HG03565 (cell line): ENCODE data around the gene B3GALNT2.

ENCODE experiments used
- ATAC-seq: cut with Tn5 transposase; IDR thresholded peaks from one replicate; pipeline ENCODE4 v1.9.1; 2021; ENCODE audit warnings: mild to moderate bottlenecking, moderate library complexity; ENCODE audit not compliant: unreplicated experiment

Gene B3GALNT2

DNA sequence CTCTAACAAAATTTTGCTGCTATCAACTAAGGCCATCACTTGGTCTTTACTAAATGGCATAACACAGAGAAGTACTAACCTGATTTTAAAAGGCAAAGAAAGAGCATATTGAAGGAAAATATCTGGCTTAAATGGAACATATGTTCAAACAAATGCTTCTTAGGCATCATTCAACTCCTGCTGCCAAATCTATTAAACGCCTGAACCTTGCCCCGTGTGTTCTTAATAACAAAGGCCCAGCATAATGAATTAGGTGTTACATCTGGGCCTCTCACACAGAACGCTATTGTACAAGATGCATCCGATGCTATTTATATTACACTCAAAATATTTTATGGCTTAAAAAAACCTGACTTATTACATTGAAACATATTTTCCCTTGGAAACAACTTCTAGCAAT lies 48.4 kb downstream of the B3GALNT2 start:
- no peak for ATAC-seq

DNA sequence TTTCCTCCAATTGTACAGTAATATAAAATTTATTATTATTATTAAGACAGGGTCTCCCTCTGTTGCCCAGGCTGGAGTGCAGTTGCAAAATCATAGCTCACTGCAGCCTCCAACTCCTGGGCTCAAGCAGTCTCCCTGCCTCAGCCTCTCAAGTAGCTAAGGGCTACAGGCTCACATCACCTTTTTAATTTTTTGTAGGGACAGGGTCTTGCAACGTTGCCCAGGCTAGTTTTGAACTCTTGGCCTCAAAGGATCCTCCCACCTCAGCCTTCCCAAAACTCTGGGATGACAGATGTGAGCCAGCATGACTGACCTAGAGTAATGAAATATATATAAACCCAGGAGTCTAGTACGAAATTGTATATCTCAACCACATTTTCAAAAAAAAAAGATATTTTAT lies 49.2 kb downstream of the B3GALNT2 start:
- no peak for ATAC-seq

DNA sequence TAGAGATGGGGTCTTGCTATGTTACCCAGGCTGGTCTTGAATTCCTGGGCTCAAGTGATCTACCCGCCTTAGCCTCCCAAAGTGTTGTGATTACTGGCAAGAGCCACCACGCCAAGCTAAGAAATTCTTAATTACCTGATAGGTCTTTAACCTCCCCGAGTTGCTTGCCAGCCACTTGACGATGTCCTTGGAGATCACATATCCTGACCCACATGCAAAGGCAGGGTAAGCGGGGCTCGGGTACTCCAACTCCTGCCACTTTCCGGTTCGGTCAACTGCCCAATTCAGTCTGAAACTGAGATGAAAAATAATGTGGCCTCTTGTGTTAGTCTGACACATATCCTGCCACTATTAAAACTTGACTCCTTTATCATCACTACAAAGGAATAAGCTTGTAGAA lies 50.2 kb downstream of the B3GALNT2 start:
- no peak for ATAC-seq

DNA sequence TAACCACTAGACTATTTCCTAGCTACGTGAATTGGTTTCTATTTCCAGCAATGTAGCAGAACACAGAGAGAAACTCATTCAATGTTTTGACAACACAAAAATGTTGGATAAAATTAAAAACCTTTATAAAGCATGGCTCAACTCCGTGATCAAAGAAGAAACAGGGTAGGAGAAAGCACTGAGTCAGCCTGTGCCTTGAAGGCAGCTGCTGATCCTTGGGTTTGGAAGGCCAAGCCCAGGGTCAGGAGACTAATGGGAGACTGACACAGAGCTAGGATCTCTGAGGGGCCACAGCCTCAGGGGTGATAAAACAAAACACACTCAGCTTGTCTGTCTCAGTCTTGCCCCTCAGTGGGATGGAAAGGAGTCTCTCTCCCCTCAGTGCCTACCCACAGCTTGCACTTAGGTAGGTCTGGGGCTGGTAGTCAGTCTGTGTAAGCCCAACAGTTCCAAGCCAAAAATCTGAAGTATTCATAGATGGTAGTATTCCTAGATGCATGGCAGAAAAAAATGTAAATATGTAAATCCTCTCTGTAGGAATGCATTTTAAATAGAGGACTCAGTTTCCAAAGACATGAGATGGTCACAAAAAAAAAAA lies 53.3 kb downstream of the B3GALNT2 start:
- no peak for ATAC-seq

DNA sequence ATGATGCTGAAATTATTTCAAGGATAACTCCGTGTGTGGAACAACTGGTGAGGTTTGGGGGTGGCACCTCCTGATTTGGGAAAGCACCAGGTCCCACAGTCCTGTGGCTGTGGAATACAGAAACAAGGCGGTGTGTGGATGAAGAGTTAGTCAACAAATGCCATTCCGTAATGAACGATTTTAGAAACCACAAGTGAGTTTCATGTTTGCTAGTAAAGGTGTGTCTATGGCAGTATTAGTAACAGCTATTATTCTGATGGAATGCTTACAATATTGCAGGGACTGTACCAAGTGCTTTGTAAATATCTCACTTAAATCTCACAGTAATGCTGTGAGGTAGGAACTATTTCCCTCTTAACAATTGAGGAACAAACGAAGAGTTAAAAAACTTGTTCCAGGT lies 53.8 kb downstream of the B3GALNT2 start:
- ATAC-seq, result no peak

DNA sequence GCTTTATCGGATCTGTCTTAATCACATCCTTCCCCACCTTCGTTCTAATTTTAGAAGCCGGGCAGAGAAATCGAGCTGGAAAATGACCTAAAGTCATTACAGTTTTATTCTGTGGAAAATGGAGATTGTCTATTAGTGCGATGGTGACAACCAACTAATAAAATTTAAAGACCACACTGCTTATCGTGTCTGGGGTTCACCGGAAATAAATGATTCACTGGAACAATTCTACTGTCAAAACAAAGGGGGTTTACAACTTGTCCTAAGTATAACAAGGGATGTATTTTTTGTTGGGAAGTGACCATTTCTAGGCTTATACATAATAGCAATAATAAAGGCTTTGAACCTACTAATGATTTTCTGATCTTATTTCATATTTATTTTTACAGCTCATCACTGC lies 55.6 kb downstream of the B3GALNT2 start:
- ATAC-seq, result no peak

DNA sequence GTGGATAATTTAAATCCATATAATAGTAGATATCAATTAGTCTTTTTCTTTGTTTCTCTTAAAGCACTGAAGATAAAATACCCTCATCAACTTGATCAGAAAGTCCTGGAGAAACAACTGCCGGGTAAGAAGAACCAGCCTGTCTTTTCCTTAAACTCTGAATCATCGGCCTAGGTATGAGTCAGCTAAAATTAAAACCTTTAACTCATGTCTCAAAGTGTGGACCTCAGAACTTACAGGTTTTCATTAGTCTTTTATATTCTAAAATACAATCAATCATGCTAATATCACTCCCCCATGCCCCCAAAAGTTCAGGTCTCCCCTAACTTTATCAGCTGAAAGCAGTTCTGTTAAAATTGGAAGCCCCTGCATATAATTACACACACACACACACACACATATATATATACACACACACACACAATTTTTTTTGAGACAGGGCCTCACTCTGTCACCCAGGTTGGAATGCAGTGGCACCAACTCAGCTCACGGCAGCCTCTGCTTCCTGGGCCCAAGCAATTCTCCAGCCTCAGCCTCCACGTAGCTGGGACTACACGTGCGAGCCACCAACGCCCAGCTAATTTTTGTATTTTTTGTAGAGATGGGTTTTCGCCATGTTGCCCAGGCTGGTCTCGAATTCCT lies 61.3 kb downstream of the B3GALNT2 start:
- ATAC-seq, result no peak

DNA sequence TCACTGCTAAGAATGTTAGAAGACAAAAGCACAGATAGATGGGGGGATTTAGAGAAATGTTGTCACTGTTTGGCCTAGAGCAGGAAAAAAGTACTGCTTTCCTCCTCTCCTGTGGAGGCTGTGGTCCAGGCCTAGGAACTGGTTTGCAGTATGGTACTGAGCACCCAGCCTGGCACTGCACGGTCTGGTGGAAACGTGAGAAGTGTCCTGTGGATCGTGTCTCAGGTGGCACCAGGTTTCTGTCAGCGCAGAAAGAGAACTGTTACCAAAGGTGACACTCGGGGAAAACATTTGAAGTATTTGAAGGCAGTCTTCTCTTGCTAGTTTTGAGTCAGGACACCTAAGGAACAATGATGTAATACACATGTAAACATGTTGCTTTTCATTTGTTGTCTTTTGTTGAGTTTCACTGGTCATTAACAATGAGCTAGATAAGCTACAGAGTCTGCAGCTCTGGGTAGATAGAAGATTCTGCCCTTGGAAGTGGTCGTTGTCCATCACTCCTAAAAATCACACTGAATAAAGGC lies 63.0 kb downstream of the B3GALNT2 start:
- no peak for ATAC-seq

DNA sequence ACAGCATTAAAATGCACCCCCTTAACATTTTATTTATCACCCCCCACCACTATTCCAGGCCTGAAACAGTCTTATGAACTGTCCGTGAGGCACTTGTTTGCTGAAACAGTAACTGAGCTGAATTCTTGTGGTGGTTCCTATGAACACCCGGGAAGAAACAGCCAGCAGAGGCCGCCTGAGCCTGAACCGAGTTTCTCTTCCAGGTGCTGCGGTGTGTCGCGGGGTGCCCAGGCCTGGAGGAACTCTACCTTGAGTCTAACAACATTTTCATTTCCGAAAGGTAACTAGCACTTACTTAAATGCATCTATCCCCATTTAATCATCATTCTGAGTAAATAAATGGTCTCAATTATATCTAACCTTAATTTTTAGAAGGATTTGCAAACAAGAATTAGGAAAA lies 70.3 kb downstream of the B3GALNT2 start:
- no peak for ATAC-seq

DNA sequence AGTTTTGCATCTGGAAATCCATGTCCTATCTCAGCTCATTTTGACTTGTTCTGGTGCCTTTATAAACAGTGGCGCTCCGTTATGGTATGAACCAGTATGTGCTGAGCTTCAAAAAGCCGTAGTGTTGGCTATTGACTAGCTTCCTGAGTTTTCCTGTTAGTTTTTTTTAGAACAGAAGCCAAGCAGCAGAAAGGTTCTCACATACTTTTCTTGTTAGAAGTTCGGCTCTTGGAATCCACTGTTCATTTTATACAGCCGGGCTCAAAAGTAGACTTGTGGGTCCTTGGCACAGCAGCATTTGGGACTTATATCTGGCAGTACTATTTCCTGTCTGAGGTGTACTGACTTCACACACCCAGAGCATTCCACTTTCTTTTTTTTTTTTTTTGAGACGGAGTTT lies 73.3 kb downstream of the B3GALNT2 start:
- ATAC-seq, result no peak

DNA sequence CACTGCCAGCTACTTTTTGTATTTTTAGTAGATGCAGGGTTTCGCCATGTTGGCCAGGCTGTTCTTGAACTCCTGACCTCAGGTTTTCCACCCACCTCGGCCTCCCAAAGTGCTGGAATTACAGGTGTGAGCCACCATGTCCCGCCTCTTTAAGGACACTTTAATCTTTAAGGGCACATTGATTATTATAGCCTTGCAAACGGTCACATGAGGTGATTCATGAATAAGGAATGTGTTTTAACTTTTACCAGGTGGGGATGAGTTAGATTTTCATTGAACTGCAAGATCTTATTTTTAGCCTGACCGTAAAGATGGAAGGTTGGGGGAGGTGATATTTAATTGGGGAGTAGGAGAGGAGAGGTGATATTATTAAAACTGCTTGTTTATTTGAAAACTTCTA lies 75.1 kb downstream of the B3GALNT2 start:
- no peak for ATAC-seq

DNA sequence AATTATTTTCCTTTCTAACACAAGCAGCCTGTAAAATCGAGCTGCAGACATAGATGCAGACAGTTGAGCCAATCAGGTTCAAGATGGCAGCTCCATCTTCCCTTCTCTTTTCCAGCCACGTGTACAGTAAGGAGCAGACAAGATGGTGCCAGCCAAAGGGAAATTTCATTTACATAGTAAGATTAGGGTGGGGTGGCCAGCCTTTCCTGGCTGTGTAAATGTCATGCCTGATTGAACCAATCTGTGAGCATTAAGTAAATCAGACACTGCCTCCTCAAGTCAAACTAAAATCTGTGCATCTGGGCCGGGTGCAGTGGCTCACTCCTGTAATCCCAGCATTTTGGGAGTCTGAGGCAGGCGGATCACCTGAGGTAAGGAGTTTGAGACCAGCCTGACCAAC lies 76.8 kb downstream of the B3GALNT2 start:
- ATAC-seq, result no peak

DNA sequence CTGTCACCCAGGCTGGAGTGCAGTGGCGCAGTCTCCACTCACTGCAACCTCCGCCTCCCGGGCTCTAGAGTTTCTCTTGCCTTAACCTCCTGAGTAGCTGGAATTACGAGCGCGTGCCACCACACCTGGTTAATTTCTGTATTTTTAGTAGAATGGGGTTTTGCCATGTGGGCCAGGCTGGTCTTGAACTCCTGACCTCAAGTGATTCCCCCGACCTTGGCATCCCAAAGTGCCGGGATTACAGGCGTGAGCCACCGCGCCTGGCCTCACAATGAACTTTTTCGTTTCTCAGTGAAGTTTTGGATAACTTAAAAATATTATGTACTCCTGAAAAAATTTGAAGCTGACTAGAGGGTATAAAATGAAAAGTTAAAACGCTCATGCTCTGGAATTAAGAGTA lies 77.6 kb downstream of the B3GALNT2 start:
- ATAC-seq, result no peak

DNA sequence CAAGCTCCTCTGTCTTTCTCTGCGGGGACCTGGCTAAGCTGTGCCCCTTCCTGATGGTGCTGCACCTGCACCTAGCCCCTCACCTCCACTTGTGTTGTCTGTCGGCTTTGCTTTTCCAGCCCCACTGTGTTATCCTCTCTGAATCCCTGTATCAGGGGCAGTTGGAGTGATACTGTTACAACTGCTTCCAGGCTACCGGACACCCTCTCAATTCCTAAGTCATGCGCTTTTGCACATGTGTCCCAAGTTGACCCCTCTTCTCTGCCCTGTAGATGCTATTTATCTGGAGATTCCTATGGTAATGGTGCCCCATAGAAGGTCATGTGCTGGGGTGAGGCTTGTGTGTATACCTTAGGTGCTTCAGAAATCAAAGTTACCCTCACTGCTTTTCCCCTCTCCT lies 78.1 kb downstream of the B3GALNT2 start:
- no peak for ATAC-seq

DNA sequence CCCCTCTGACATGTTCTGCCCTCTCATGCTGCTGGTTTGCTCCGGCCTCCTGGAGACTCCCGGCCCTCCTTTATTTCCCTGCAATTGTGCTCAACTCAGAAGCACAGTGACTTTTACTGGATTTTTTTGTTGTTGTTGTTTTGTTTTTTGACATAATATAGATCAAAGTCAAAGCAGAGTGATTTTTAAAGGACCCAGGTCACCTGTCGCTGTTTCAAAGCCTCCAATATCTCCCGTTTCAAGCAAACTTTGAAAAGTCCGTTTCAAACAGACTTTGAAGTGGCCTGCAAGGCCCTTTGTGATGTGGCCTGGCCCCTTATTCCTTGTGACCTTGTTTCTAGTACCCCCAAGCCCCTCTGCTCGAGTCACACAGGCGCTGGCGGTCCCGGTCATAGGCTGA lies 78.9 kb downstream of the B3GALNT2 start:
- ATAC-seq, result no peak

DNA sequence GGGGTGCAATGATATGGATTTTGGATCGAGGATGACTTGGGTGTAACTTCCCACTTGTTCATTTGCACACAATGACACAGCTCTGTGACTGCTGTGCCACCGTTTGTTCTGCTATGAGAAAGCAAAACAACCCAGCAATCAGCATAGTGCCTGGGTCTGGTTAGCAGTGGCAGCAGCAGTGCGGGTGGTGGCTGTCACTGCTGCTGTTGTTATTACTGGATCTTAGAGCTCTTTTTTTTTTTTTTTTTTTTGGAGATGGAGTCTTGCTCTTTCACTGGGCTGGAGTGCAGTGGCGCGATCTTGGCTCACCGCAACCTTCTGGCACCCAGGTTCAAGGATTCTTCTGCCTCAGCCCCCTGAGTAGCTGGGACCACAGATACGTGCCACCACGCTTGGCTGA lies 80.2 kb downstream of the B3GALNT2 start:
- no peak for ATAC-seq

DNA sequence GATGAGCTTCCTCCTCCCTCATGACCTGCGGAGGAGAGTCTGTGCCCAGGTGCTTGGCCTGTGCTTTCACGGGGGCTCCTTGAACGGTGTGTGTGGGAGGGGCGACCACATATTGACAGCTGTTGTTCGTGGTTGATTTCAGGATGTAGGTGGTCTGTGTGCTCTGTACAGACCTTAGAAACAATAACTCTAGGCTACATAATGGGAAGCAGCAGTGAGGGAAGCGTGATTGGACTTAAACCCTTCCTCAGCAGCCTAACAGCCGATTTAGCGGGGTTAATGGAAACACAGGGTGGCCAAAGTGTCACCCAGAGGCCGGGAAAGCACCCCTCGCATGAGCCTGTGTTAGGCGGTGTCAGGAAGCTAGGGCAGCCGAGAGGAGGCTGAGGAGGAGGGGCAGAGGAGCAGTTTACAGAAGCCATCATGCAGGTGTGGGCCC lies 81.0 kb downstream of the B3GALNT2 start:
- ATAC-seq, result no peak

DNA sequence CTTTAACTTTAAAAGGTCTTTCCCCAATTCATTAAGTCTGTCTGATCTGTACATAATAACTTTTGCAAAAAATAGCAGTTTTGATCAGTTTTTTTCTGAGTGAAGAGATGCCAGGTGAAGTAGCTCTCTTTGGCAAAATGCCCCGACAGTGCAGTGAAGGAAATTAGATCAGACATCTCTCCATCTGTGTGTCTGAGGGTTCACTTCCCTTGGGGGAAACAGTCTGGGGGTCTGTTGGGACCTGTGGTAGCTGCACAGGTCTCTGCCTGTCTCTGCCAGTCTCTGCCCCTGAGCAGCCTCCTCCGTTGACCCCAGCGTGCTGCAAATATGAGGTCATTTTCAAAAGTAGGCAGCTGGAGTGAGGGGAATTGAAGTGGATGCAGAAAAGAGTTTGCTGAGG lies 82.5 kb downstream of the B3GALNT2 start:
- no peak for ATAC-seq

DNA sequence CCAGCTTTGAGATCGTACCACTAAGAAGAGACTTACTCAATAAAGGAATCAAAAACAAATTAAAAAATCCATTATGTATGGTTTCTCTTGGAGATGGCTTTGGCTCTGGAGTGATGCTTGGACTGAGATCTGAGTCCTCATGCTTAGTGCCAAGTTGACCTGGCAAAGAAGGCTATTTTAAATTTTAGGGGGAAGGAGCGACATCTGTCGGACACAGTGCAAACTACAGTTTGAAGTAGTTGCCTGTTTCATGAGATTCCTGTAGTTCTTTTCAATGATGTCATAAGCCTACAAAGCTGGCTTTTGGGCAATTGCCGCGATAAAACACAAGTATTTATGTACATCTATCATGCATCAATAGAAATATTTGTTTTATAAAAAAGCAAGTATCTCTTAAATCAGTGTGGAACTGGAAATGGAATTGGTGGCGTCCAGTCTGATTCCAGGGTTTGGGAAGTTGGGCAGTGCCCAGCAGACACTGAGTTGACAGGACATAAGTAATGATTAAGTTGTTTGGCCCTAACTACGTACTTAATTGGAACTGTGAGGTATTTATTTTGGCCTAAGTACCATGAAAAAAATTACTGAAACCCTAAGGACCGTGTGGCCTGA lies 87.1 kb downstream of the B3GALNT2 start:
- ATAC-seq, result no peak

DNA sequence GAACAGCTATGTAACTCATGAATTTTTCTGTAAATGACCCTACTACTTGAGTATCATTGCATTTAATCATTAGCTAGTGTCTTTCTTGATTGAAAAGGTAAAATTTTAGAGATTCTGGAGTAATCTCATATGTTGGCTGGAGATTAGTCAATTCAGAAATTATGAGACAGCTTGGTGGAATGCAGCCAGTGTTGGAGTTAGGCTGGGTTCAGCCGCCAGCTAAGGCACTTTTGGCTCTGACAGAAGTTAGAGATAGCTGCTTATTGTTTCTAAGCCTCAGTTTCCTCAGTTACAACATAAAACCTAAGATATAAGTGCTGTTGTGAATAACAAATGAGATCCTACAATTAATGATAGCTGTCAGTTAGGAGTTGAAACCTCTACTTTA lies 87.6 kb downstream of the B3GALNT2 start:
- no peak for ATAC-seq

DNA sequence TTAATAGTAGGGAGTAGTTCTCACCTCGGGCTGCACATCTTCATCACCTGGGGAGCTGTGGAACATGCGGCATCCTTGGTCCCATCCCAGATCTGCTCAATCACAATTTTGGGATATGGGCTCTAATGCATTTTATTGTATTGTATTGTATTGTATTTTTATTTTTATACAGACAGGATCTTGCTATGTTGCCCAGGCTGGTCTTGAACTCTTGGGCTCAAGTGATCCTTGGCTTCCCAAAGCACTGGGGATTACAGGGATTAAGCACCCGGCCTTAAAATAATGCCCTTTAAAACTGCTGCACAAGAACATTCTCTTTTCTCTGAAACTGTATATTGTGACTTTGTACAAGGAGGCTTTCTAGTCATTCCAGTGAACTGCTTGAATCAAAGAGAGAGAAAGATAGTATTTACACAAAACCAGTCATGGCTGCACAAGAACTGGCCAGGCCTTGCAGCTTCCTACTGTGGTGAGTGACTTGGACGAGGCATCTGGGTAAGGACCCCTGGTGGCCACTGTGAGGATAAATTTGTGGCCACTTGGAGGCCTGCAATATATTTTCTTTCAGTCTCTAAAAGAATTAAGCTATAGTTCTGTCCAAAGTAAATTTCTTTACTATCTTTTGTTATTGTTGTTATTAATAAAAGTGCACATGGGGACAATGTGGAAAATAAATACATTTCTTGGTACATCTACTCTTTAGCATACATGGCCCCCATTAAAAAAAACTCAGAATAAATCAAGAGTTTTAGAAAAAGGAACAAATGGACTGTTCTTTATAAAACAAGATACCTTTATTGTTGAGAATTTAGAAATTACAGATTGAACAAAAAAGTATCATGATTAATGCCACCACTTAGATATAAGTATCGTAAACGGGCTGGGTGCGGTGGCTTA lies 89.0 kb downstream of the B3GALNT2 start:
- peak; percentile 66 for ATAC-seq
